Keratinocyte (primary cell): ENCODE results near the gene MTX3.

Experiments
- CTCF ChIP-seq, 3 experiments: IDR thresholded peaks in 1 of 3; conservative IDR thresholded peaks in 1 of 3; optimal IDR thresholded peaks in 1 of 3; 2 replicates in 2 of 3; 3 replicates in 1 of 3; pipeline versions ENCODE3 to v1.5.1; 2011; ENCODE audit warnings: low read length in 3 of 3, mild to moderate bottlenecking in 3 of 3, moderate library complexity in 2 of 3, control low read depth in 1 of 3, inconsistent platforms in 1 of 3; ENCODE audit not compliant: insufficient read depth in 2 of 3; ENCODE audit errors: extremely low read depth in 1 of 3
- EZH2 ChIP-seq: IDR thresholded peaks from one replicate; pipeline ENCODE4 v1.6.1; 2012; ENCODE audit warnings: inconsistent platforms, mild to moderate bottlenecking, low read length, moderate library complexity

DNA sequence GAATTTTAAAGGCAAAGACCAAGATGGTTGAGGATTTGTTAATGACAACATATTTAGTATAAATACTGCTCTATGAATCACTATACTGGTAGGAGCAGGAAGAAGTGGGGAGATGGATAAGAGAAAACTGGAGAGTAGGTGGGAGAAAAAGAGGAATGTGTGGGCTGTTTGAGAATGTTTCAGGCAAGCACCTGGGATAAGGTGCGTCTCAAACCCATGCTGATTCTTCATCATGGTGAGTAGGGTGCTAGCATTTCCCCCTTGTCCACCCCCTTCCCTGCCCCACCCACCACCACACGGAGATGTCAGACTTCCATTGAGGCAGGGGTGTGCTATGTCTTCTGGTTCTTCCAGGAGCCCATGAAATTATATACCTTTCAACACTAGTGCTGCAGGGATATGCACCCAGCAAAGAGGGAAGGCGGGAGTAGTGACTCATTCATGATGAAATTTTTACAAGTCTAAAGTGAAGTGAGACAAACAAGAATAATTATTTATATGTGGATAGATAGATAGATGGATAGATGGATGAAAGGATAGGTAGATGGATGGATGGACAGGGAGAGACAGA, 54.3 kb downstream of the MTX3 start:
- TF ChIP-seq CTCF (optimal IDR thresholded peaks at IDR 0.05 in 1 of 3, IDR thresholded peaks at IDR 0.05 in 1 of 3, conservative IDR thresholded peaks at IDR 0.05 in 1 of 3; ENCODE audit: extremely low read depth in 1 of 3, insufficient read depth in 2 of 3, low read length in 3 of 3) (no peak), EZH2 (no peak)
